ENCODE measurements around the gene KCNJ10.
A peak's percentile ranks its signal among the peaks of the same experiment; 100 is the strongest.

KCNJ10 gene

GRCh38 chr1:160069460-160070231, at the start of gene KCNJ10:
KCNJ10 (minus strand) TSS chr1:160070160; CDS start chr1:160042532, 27,628 bp downstream.
- H3K27me3 ChIP-seq (ENCODE audit: low read length) = no peaks in the 10 kb centered on the region; the same call in 1 of the 2 replicates
- H4K20me1 ChIP-seq (ENCODE audit: low read depth, low read length) = no peaks in the 10 kb centered on the region
- peak within 1 kb of the TSS; percentile 93 for H2AFZ ChIP-seq (ENCODE audit: low read depth, low read length, severe bottlenecking)
- H3K27ac ChIP-seq (ENCODE audit: low read depth, low read length) = no peak within 1 kb of the TSS
- no peaks in the 10 kb centered on the region for H3K9me2 ChIP-seq (replicated peaks; ENCODE audit: insufficient read depth, low read length)
- peak within 1 kb of the TSS; percentile 50 for H3K4me3 ChIP-seq (ENCODE audit: insufficient read depth, low read length, poor library complexity, severe bottlenecking)
- no peaks in the 10 kb centered on the region for H3K36me3 ChIP-seq (ENCODE audit: low read length)
- H3F3A ChIP-seq (ENCODE audit: insufficient read depth) = no peaks in the 10 kb centered on the region
- no peaks in the 10 kb centered on the region for H3K79me2 ChIP-seq (ENCODE audit: insufficient read depth, low read length)
- no peaks in the 10 kb centered on the region for H3K9me3 ChIP-seq (ENCODE audit: insufficient read depth, low read length)
- peak within 1 kb of the TSS; percentile 35 for H3K9ac ChIP-seq (ENCODE audit: low read length)
- TF ChIP-seq EZH2phosphoT487 (conservative IDR thresholded peaks at IDR 0.05; ENCODE audit: low read length) = no peak
- TF ChIP-seq, protein P1, sequence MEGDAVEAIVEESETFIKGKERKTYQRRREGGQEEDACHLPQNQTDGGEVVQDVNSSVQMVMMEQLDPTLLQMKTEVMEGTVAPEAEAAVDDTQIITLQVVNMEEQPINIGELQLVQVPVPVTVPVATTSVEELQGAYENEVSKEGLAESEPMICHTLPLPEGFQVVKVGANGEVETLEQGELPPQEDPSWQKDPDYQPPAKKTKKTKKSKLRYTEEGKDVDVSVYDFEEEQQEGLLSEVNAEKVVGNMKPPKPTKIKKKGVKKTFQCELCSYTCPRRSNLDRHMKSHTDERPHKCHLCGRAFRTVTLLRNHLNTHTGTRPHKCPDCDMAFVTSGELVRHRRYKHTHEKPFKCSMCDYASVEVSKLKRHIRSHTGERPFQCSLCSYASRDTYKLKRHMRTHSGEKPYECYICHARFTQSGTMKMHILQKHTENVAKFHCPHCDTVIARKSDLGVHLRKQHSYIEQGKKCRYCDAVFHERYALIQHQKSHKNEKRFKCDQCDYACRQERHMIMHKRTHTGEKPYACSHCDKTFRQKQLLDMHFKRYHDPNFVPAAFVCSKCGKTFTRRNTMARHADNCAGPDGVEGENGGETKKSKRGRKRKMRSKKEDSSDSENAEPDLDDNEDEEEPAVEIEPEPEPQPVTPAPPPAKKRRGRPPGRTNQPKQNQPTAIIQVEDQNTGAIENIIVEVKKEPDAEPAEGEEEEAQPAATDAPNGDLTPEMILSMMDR (IDR thresholded peaks at IDR 0.05; ENCODE audit: insufficient read depth, low read length, poor library complexity, severe bottlenecking) = no peak
- peak within 1 kb of the TSS; percentile 80 for H3K4me2 ChIP-seq (ENCODE audit: low read depth, low read length, poor library complexity, severe bottlenecking)

- no peaks in the 10 kb centered on the region for H3K9me3 ChIP-seq (ENCODE audit: insufficient read depth, low read length)
- TF ChIP-seq, protein P1 (IDR thresholded peaks at IDR 0.05; ENCODE audit: insufficient read depth, low read length, poor library complexity, severe bottlenecking) = no peak
- TF ChIP-seq EZH2phosphoT487 (conservative IDR thresholded peaks at IDR 0.05; ENCODE audit: low read length) = no peak
- no peaks in the 10 kb centered on the region for H3K27me3 ChIP-seq (ENCODE audit: low read length)
- no peak overlapping the region for H3K4me2 ChIP-seq (ENCODE audit: low read depth, low read length, poor library complexity, severe bottlenecking)
- no peak overlapping the region for H2AFZ ChIP-seq (ENCODE audit: low read depth, low read length, severe bottlenecking)
- H3K79me2 ChIP-seq (ENCODE audit: insufficient read depth, low read length) = no peaks in the 10 kb centered on the region
- H3K36me3 ChIP-seq (ENCODE audit: low read length) = no peaks in the 10 kb centered on the region
- H3K9ac ChIP-seq (ENCODE audit: low read length) = no peak overlapping the region
- no peaks in the 10 kb centered on the region for H3F3A ChIP-seq (ENCODE audit: insufficient read depth)
- no peaks in the 10 kb centered on the region for H4K20me1 ChIP-seq (ENCODE audit: low read depth, low read length)
- H3K4me3 ChIP-seq (ENCODE audit: insufficient read depth, low read length, poor library complexity, severe bottlenecking) = no peak overlapping the region
- H3K9me2 ChIP-seq (replicated peaks; ENCODE audit: insufficient read depth, low read length) = no peaks in the 10 kb centered on the region
- no peak overlapping the region for H3K27ac ChIP-seq (ENCODE audit: low read depth, low read length)
Measured at GRCh38 chr1:160118928-160119327, 49.0 kb upstream of the KCNJ10 start.

- H4K20me1 ChIP-seq (ENCODE audit: low read depth, low read length) = no peaks in the 10 kb centered on the region
- no peaks in the 10 kb centered on the region for H3K79me2 ChIP-seq (ENCODE audit: insufficient read depth, low read length)
- H3K9ac ChIP-seq (ENCODE audit: low read length) = no peak overlapping the region
- H3K4me2 ChIP-seq (ENCODE audit: low read depth, low read length, poor library complexity, severe bottlenecking) = no peak overlapping the region
- TF ChIP-seq, protein P1 (IDR thresholded peaks at IDR 0.05; ENCODE audit: insufficient read depth, low read length, poor library complexity, severe bottlenecking) = no peak
- no peak for TF ChIP-seq EZH2phosphoT487 (conservative IDR thresholded peaks at IDR 0.05; ENCODE audit: low read length)
- H3K4me3 ChIP-seq (ENCODE audit: insufficient read depth, low read length, poor library complexity, severe bottlenecking) = no peak overlapping the region
- no peaks in the 10 kb centered on the region for H3K9me3 ChIP-seq (ENCODE audit: insufficient read depth, low read length)
- H3F3A ChIP-seq (ENCODE audit: insufficient read depth) = no peaks in the 10 kb centered on the region
- no peaks in the 10 kb centered on the region for H3K27me3 ChIP-seq (ENCODE audit: low read length)
- H3K36me3 ChIP-seq (ENCODE audit: low read length) = no peaks in the 10 kb centered on the region
- H2AFZ ChIP-seq (ENCODE audit: low read depth, low read length, severe bottlenecking) = no peak overlapping the region
- no peak overlapping the region for H3K27ac ChIP-seq (ENCODE audit: low read depth, low read length)
- H3K9me2 ChIP-seq (replicated peaks; ENCODE audit: insufficient read depth, low read length) = no peaks in the 10 kb centered on the region
Measured at GRCh38 chr1:160117709-160118183, 47.8 kb upstream of the KCNJ10 start.
